NCI-H1092 (cell line): ENCODE data around the gene ANKS3.

Experiments
- DNase-seq: peaks from one replicate; lab custom pipeline; 2025; lab: John Stamatoyannopoulos, UW

The ANKS3 gene

GRCh38 chr16:4646773-4647643 lies 87.1 kb downstream of the ANKS3 start:
- DNase-seq, result no peak
